Gastrocnemius medialis (tissue), 4 donors: ENCODE measurements around the gene ACVR1.

Experiments used
- CTCF ChIP-seq, 5 experiments: fragments of 450-650 bp in 3 of 5; fragments of 200-600 bp in 2 of 5; sonication (generic) in 2 of 5; IDR thresholded peaks in 4 of 5; conservative IDR thresholded peaks in 1 of 5; 1 replicate in 4 of 5; 2 replicates in 1 of 5; pipeline ENCODE4 v1.5.1; 2016 to 2019; ENCODE audit warnings: antibody characterized with exemption in 5 of 5, mild to moderate bottlenecking in 3 of 5, moderate library complexity in 3 of 5
- POLR2A ChIP-seq, 2 donors: fragments of 450-650 bp; IDR thresholded peaks; one replicate each; pipeline ENCODE4 v1.6.1; 2017; ENCODE audit warnings: antibody characterized with exemption in 2 of 2, mild to moderate bottlenecking in 2 of 2, moderate library complexity in 2 of 2

DNA sequence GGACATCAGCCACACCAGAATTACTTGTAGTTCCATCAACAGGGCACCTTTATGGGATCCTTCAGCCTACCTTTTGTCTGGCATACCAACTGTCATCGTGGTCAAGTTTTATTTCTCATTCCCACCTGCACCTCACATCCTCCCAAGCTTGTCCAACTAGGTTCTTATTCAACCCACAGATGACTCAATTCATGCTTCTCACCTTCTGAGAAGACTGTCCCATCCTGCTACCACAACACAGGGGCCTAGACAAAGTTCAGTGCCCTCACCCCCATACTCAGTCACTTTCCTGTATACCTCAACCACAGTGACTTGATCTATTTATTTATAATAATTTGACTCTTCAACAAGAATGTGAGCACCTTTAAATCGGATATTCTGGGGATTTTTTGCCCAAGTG lies 133.1 kb downstream of the ACVR1 start:
- no peak for TF ChIP-seq CTCF (IDR thresholded peaks at IDR 0.05 in 4 of 5, conservative IDR thresholded peaks at IDR 0.05 in 1 of 5)
- no peak for TF ChIP-seq POLR2A (IDR thresholded peaks at IDR 0.05)
